Liver (tissue), 9 donors: ENCODE results near the gene ARHGAP28. TPM values are rescaled to one million over a fixed set of nuclear protein-coding genes. Genes with fewer than 3 reads are reported as not detected.

Source experiments
- DNase-seq: peaks from one replicate; pipeline ENCODE4 v3.0.0-alpha.2; 2017; ENCODE audit warnings: low spot score
- H3K27ac ChIP-seq, 2 donors: one replicate each; pipeline ENCODE4 v1.7.0; 2013; ENCODE audit warnings: inconsistent platforms in 2 of 2, low read length in 2 of 2, control low read depth in 1 of 2, low read depth in 1 of 2, mild to moderate bottlenecking in 1 of 2
- H3K27me3 ChIP-seq, 4 donors: one replicate each; pipeline versions ENCODE4 v1.6.1 to v1.7.0; 2013; ENCODE audit warnings: low read length in 3 of 4, inconsistent platforms in 1 of 4, mild to moderate bottlenecking in 1 of 4, moderate library complexity in 1 of 4; ENCODE audit not compliant: control insufficient read depth in 4 of 4, insufficient read depth in 4 of 4
- H3K36me3 ChIP-seq, 4 donors: one replicate each; pipeline versions ENCODE4 v1.6.1 to v1.7.0; 2013; ENCODE audit warnings: low read length in 3 of 4, mild to moderate bottlenecking in 3 of 4, low read depth in 1 of 4, moderate library complexity in 1 of 4; ENCODE audit not compliant: control insufficient read depth in 4 of 4, insufficient read depth in 3 of 4
- H3K4me1 ChIP-seq, 4 donors: one replicate each; pipeline versions ENCODE4 v1.6.1 to v1.7.0; 2013; ENCODE audit warnings: low read length in 3 of 4, mild to moderate bottlenecking in 3 of 4, moderate library complexity in 1 of 4; ENCODE audit not compliant: control insufficient read depth in 4 of 4, insufficient read depth in 4 of 4
- H3K4me3 ChIP-seq, 3 donors: one replicate each; pipeline versions ENCODE4 v1.6.1 to v1.7.0; 2013; ENCODE audit warnings: low read length in 3 of 3, control low read depth in 1 of 3, low read depth in 1 of 3, mild to moderate bottlenecking in 1 of 3
- H3K9ac ChIP-seq, 2 donors: one replicate each; pipeline ENCODE4 v1.7.0; 2013; ENCODE audit warnings: low read length in 2 of 2, mild to moderate bottlenecking in 2 of 2, moderate library complexity in 2 of 2, control low read depth in 1 of 2, low read depth in 1 of 2
- H3K9me3 ChIP-seq, 4 donors: one replicate each; pipeline versions ENCODE4 v1.6.1 to v1.7.0; 2013; ENCODE audit warnings: low read length in 3 of 4; ENCODE audit not compliant: control insufficient read depth in 4 of 4
- ATF3 ChIP-seq: IDR thresholded peaks from 2 replicates; pipeline ENCODE4 v1.6.1; 2016; ENCODE audit warnings: antibody characterized with exemption
- CTCF ChIP-seq: fragments of 150-350 bp; IDR thresholded peaks from 2 replicates; pipeline ENCODE4 v1.5.1; 2017; ENCODE audit warnings: improper control_type of control experiment, low read depth, low read length; ENCODE audit not compliant: missing input control
- EGR1 ChIP-seq, 2 donors: IDR thresholded peaks; 2 replicates each; pipeline ENCODE4 v1.6.1; 2016 to 2018; ENCODE audit warnings: antibody characterized with exemption in 2 of 2, low read depth in 2 of 2
- FOXA1 ChIP-seq: IDR thresholded peaks from 2 replicates; pipeline ENCODE4 v1.6.1; 2016; ENCODE audit warnings: antibody characterized with exemption
- FOXA2 ChIP-seq: IDR thresholded peaks from 2 replicates; pipeline ENCODE4 v1.6.1; 2016; ENCODE audit warnings: antibody characterized with exemption
- GABPA ChIP-seq, 2 donors: IDR thresholded peaks in 1 of 2; conservative IDR thresholded peaks in 1 of 2; 2 replicates each; pipeline ENCODE4 v1.6.1; 2016; ENCODE audit warnings: antibody characterized with exemption in 2 of 2, mild to moderate bottlenecking in 1 of 2, moderate library complexity in 1 of 2
- HNF4A ChIP-seq, 2 donors: conservative IDR thresholded peaks; 2 replicates each; pipeline ENCODE4 v1.6.1; 2016; ENCODE audit warnings: antibody characterized with exemption in 2 of 2, mild to moderate bottlenecking in 2 of 2
- HNF4G ChIP-seq: IDR thresholded peaks from 2 replicates; pipeline ENCODE4 v1.6.1; 2016; ENCODE audit warnings: antibody characterized with exemption
- JUND ChIP-seq, 2 donors: IDR thresholded peaks; 2 replicates each; pipeline ENCODE4 v1.6.1; 2016; ENCODE audit warnings: antibody characterized with exemption in 2 of 2
- NR2F2 ChIP-seq: IDR thresholded peaks from 2 replicates; pipeline ENCODE4 v1.6.1; 2016; ENCODE audit warnings: antibody characterized with exemption
- RAD21 ChIP-seq, 2 donors: IDR thresholded peaks; 2 replicates each; pipeline ENCODE4 v1.6.1; 2016; ENCODE audit warnings: antibody characterized with exemption in 2 of 2, mild to moderate bottlenecking in 2 of 2
- REST ChIP-seq: IDR thresholded peaks from 2 replicates; pipeline ENCODE4 v1.6.1; 2016; ENCODE audit warnings: antibody characterized with exemption, mild to moderate bottlenecking
- RXRA ChIP-seq, 2 donors: IDR thresholded peaks; 2 replicates each; pipeline ENCODE4 v1.6.1; 2017 to 2018; ENCODE audit warnings: antibody characterized with exemption in 2 of 2, mild to moderate bottlenecking in 1 of 2
- YY1 ChIP-seq: IDR thresholded peaks from 2 replicates; pipeline ENCODE4 v1.6.1; 2016; ENCODE audit warnings: antibody characterized with exemption, mild to moderate bottlenecking
- ZBTB33 ChIP-seq: IDR thresholded peaks from 2 replicates; pipeline ENCODE4 v1.6.1; 2016; ENCODE audit warnings: antibody characterized with exemption
- WGBS: extraction: QIAGEN DNeasy Blood & Tissue Kit; methylation state at CpG from one replicate; pipeline ENCODE4 v1.1.7; 2013; 5-methylcytosine and 5-hydroxymethylcytosine counted together
- polyA plus RNA-seq, 2 donors: library from polyadenylated mRNA; stranded (reverse) in 1 of 2; unstranded in 1 of 2; fragments of 200-250 nt in 1 of 2; fragments of >200 nt in 1 of 2; fragmentation: Nextera tagmentation in 1 of 2; extraction: Ambion mirVana in 1 of 2; gene quantifications; one replicate each; pipeline versions ENCODE4 v1.2.1 to v1.2.3, GENCODE V29; 2013 to 2015
- total RNA-seq, 2 donors: library from RNA; depleted of rRNA; stranded (reverse); fragments of >200 nt; gene quantifications; one replicate each; pipeline ENCODE4 v1.2.3, GENCODE V29; 2014
- donor health status: healthy.
- donor health status: healthy.
- donor health status: healthy.
- donor health status: healthy.
- donor health status: healthy.

ARHGAP28 gene
- total and polyA plus RNA-seq, 4 donors, result 0.14 to 2.1 (median 0.69) TPM

GRCh38 chr18:6857300-6857699, 127.8 kb downstream of the ARHGAP28 start:
- Histone ChIP-seq H3K27me3 (no peaks in the 10 kb centered on the region), H3K27ac (no peak overlapping the region), H3K9me3 (peaks cover 0 to 4% (median under 1%) of the 10 kb centered on the region in 4 donors), H3K4me3 (no peak overlapping the region), H3K36me3 (no peaks in the 10 kb centered on the region), H3K4me1 (no peaks in the 10 kb centered on the region), H3K9ac (no peak overlapping the region)
- TF ChIP-seq CTCF, result no peak
- no peak for TF ChIP-seq NR2F2
- TF ChIP-seq GABPA (IDR thresholded peaks at IDR 0.05 in 1 of 2, conservative IDR thresholded peaks at IDR 0.05 in 1 of 2), result no peak
- TF ChIP-seq ZBTB33, result no peak
- TF ChIP-seq HNF4A (conservative IDR thresholded peaks at IDR 0.05), result no peak
- TF ChIP-seq FOXA2, result no peak
- TF ChIP-seq HNF4G, result no peak
- no peak for TF ChIP-seq RXRA (IDR thresholded peaks at IDR 0.05)
- TF ChIP-seq REST, result no peak
- TF ChIP-seq ATF3, result no peak
- no peak for TF ChIP-seq YY1
- no peak for TF ChIP-seq FOXA1
- TF ChIP-seq EGR1 (IDR thresholded peaks at IDR 0.05; ENCODE audit: low read depth in 2 of 2), result no peak
- DNase-seq, result no peak
- 72% methylated on average over 12 of the region's 12 CpGs for WGBS

GRCh38 chr18:6859676-6860422, 130.3 kb downstream of the ARHGAP28 start:
- Histone ChIP-seq H3K27ac (no peak overlapping the region), H3K27me3 (no peaks in the 10 kb centered on the region), H3K9ac (no peak overlapping the region), H3K36me3 (no peaks in the 10 kb centered on the region), H3K4me3 (no peak overlapping the region), H3K9me3 (peaks cover 0 to 3% (median 0%) of the 10 kb centered on the region in 4 donors), H3K4me1 (no peaks in the 10 kb centered on the region)
- DNase-seq, result no peak
- 82% methylated on average over 4 of the region's 4 CpGs for WGBS
- TF ChIP-seq JUND (IDR thresholded peaks at IDR 0.05), result no peak
- TF ChIP-seq YY1, result no peak
- no peak for TF ChIP-seq EGR1 (IDR thresholded peaks at IDR 0.05; ENCODE audit: low read depth in 2 of 2)
- TF ChIP-seq RXRA (IDR thresholded peaks at IDR 0.05), result no peak
- no peak for TF ChIP-seq FOXA2
- TF ChIP-seq NR2F2, result no peak
- TF ChIP-seq CTCF, result no peak
- TF ChIP-seq RAD21 (IDR thresholded peaks at IDR 0.05), result no peak
- no peak for TF ChIP-seq REST
- no peak for TF ChIP-seq HNF4A (conservative IDR thresholded peaks at IDR 0.05)
- TF ChIP-seq FOXA1, result no peak
